NCI-H2227 (cell line): ENCODE results near the gene MC5R.
"Not testable (repeated sequence)": the region's sequence is repeated elsewhere in the genome, so short reads cannot be mapped to it uniquely, and the experiment has no call there.

Experiments
- DNase-seq: peaks from one replicate; lab custom pipeline; 2025; ENCODE audit not compliant: unreplicated experiment; lab: John Stamatoyannopoulos, UW

The MC5R gene

GRCh38 chr18:13836559-13836958 is 12.6 kb downstream of the MC5R start:
- no peak for DNase-seq

DNA sequence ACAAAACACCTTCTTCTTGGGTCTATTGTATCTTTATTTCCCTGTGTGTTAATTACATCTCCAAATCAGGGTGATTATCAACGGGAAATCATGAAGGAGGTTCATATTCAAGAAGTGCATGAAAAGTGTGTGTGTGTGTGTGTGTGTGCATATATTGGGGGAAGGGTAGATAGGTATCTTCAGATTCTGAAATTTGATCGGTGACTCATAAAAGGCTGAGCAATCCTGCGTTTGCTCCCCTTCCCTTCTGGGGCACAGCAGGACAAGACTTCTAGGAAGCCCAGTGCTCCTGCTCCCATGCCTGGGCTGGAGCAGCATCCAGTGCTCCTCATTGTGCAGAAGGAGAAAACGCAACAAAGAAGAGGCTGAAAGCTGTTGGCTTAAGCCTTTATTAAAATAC is 25.8 kb downstream of the MC5R start:
- no peak for DNase-seq

GRCh38 chr18:13862898-13863297 is 38.9 kb downstream of the MC5R start:
- not testable (repeated sequence) for DNase-seq

DNA sequence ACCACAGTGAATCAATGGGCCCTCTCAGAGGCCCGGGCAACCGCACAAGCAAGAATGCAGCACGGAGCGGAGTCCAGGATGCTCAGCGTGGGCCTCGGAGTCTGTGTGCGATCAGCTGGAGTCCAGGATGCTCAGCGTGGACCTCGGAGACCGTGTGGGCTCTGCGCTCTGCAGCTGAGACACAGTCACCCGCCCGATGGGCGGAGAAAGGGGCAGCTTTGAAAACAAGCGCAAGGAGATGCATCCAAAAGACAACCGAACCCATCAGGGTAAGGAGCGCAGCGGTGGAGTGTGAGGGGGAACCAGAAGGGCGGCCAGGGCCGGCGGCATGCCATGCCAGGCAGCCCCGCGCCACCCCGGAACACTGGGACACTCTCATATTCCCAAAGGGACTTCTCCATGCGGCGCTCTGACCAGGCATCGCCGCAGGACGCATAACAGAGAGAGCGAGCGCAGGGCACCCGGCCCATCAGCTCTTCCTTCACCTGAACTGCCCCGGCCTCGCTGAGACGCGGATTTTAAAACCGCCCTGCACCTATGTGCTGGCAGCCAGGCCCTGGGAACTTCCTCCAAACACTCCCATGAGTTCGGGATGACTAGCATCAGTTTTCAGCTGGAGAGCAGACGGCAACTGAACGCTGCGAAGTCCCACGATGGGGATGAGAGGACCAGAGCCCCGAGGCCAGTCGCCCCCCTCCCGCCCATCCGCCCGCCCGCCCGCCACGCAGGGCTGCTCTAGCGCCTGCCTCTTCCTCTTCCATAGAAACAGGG is 44.7 kb downstream of the MC5R start:
- DNase-seq = no peak

GRCh38 chr18:13871701-13872100 is 47.8 kb downstream of the MC5R start:
- DNase-seq = no peak

GRCh38 chr18:13872373-13872772 is 48.4 kb downstream of the MC5R start:
- DNase-seq = no peak

DNA sequence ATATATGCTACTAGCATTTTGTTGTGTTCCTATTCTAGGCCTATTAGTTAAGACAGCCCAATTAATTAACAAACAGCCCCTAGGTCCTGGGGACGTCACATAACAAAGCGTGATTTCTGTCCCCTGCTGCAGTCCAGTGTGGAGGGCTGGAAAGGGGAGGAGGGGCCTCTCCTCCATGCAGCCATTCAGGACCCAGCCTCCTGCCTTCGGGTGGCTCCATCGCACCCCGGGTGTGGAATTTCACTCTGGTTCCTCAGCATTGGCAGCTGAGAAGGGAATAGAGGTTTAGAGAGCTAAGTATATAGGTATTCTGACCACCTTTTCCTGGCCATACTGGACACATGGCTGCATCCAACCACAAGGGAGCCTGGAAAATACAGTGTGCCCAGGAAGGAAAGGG is 49.0 kb downstream of the MC5R start:
- DNase-seq = no peak

GRCh38 chr18:13874558-13874957 is 50.6 kb downstream of the MC5R start:
- no peak for DNase-seq
